GM21390 (cell line): Measurements from ENCODE around the gene NPDC1.
"Not testable (repeated sequence)": the region's sequence is repeated elsewhere in the genome, so short reads cannot be mapped to it uniquely, and the experiment has no call there.

Experiments used
- ATAC-seq: cut with Tn5 transposase; IDR thresholded peaks from one replicate; pipeline ENCODE4 v1.9.1; 2021; ENCODE audit not compliant: unreplicated experiment

The NPDC1 gene

DNA sequence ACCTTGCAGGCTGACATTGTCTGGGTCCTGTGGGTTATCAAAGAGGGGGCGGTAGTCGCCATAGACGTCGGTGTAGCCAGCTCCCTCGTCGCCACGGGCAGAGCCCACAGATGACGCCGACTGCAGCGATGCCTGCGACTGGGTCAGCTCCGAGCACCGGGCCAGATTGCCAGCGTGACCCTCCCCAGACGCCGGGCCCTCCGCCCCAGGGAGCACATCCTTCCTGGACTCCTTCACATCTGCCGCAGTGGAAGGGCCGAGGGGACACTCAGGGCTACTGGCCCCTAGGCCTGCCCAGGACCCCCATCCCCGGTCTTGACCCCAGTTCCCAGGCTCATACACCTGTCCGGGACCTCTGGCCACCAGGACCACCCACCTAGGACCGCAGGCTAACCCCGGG is 31.8 kb downstream of the NPDC1 start:
- no peak for ATAC-seq

DNA sequence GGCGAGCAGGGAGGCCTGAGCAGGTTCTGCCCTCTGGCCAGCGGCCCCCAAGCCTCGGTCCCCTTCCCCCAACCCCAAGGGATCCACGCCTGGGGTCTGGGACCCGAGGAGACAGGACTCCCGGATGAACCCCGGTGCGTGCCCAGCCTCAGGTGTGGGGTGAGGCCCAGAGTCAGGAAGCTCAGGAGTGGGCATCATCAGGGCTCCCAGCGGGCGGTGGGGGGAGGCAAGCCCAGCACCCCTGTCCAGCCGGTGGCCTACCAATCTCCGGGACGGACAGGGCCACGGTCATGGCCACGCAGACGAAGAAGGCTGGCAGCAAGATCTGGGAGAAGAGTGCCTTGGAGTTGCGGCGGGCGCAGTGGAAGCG is 32.4 kb downstream of the NPDC1 start:
- no peak for ATAC-seq

DNA sequence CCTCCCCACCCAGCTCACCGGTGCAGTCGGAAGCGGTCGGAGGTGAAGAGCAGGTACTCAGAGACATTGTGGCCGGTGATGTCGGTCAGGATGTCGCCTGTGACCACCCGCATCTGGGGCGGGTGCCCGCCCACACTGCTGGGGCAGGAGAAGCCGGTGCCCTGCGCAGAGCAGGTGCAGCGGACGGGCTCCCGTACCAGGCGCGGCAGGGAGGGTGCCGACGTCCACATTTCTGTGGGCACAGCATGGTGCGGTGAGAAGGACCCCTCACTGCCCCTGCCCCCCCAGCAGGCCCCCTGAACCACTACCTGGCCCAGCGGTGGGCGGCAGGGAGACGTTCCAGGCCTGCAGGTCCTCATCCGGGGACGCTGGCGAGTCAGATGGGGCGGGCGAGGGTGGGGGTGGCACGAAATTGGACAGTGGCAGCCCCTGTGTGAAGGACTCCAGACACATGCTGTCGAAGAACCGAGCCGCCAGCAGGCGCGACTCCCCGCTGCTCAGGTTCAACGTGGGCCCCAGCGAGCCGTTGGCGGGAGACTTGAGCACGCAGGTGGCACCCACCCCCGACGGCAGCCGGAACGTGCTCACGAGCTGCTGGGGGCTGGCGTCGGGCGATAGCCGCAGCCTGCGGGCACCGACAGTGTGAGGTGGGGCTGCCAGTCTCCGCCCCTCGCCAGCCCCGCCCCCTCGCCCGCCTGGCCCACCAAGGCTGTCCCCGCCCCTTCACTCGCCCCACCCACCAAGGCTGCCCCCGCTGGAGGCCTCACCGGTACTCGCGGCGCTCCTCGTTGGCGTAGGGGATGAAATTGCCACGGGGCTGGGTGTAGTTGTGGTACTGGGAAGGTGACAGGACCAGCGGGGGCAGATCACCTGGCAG is 33.0 kb downstream of the NPDC1 start:
- ATAC-seq = no peak

DNA sequence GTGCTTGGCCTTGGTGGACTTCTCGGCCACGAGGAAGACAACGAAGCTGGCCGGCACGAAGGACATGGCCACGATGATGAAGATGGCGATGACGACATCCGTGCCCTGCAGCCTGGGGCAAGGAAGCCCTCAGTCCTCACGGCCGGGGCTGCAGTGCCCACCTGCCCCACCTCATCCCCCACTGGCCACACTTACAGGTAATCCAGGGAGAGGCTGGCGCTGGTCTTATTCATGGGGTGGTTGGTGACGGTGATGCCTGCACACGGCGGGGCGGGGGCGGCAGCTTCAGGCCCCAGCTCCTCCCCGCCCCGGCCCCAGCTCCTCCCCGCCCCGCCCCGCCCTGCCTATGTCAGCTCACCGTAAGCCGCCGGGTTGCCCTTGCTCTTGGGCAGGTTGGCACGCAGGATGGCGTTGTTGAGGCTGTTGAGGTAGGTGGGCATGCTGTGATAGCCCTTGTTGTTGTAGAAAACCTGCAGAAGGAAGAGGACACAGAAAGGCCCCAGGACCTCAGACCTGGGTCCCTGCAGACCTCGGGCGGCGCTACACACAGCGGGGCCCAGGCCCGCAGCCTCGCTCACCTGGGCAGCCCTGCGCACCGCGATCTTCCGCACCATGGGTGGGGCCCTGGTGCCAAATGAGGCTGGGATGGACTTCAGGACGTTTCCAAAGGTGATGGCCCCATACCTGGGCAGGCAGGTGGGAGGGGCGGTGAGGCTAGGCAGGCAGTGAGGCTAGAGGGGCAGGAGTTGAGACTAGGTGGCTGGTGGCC is 33.9 kb downstream of the NPDC1 start:
- no peak for ATAC-seq

GRCh38 chr9:137011156-137011555 is 34.8 kb downstream of the NPDC1 start:
- no peak for ATAC-seq

GRCh38 chr9:137009938-137010732 is 35.8 kb downstream of the NPDC1 start:
- no peak for ATAC-seq

- no peak for ATAC-seq
Observed at GRCh38 chr9:137009217-137009616, 36.8 kb downstream of the NPDC1 start.

DNA sequence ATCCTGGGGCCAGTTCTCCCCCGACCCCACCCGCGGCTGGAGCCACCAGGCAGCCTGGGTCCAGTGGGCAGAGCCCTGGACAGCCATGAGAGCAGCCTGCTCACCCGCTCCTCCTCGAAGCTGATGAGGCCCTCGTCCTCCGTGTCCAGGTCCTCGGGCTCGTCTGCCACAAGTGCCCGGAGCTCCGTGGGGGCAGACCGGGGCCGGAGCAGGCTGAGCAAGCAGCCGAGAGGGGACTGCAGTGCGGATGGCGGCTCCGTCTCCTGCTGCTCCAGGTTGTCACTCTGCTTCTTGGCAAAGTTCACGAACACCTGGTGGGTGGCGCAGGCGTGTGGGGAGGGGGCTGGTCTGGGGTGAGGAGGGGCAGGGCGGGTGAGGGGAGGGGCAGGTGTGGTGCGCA is 37.7 kb downstream of the NPDC1 start:
- no peak for ATAC-seq

DNA sequence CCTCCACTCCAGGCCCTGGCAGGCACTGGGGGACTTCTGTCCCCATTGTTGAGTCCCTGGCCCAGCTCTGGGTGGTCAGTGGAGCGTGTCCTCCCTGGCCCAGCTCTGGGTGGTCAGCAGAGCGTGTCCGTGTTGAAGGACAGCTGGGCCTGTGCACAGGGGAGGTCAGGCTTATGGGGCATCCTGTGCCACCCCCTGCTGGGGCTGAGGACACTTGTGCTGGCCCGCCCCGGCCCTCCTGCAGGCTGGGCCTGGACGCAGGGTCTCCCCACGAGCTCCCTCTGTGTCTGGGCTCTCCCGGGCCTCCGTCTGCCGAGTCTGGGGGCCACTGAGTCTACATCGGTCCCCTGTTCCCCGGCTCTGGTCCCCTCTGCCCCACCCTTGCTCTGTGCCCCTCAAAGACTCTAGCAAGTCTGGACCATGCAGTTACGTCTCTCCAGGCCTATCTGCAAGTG is 38.1 kb downstream of the NPDC1 start:
- ATAC-seq = no peak

DNA sequence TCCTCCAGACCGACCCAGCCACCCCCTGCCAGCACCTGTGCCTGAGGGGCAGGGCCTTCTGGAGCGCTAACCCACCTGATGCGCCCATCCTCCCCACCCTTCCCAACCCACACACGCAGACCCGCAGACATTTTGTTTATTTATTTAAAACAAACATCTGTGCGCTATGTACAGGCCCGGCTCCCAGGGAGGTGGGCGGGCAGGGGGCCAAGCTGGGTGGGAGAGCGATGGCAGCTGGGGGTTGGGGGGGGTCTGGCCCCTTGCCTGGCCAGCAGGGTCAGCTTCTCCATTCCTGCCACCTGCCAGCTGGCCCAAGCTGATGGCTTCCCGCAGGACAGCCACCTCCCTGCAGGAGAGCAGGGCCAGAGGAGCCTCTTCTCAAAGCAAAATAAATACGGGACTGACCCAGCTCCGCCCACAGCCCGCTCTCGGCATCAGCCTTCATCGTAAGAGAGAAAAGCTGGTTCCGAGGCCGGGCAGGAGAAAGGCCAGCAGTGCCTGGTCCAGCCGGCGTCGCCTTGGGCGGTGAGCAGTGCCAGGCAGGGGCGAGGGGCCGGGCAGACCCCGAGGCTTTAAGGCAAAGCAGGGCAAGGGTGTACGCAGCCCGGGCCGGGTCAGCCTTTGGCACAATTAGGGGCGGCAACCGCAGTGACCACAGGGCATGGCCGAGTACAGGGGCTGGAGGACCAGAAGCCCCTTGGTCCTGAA is 38.7 kb downstream of the NPDC1 start:
- ATAC-seq = no peak

DNA sequence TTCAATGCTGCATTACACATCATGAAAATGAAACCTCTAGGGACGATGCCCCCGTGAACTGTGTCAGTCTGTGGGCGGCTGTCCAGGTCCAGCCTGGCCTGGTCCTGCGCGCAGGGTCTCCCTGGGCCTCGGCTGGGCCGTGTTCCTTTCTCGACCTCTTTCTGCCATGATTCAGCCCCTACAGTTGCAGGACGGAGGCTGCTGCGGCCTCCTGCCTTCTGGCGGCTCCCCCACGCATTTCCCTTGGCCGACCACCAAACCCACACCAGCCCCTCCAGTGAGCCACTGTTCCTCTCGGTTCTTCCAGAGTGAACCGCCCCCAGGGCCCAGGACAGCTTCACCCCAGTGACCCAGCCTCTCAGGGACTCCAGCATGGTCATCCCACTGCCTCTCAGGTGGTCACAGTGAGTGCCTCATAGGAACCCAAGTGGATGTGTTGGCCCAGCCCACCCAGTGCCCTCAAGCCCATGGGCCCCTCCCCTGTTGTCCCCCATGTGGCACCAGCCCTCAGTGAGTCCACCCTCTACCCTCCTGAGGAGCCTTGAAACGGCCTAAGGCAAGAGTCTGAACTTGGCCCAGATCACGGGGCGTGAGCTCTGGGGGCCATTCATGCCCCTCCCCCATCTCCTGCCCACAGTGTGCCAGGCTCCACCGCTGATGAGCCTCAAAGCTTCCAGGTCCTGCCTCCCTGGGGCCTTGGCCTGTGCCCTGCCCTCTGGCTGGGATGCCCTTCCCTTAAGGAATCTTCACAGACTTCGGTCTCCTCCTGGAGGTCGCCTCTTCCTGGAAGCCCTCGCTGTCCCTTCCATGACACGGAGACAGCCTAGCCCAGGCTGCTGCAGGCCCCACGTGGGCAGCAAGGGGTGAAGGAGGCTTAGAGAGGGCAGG is 39.6 kb downstream of the NPDC1 start:
- ATAC-seq = no peak

DNA sequence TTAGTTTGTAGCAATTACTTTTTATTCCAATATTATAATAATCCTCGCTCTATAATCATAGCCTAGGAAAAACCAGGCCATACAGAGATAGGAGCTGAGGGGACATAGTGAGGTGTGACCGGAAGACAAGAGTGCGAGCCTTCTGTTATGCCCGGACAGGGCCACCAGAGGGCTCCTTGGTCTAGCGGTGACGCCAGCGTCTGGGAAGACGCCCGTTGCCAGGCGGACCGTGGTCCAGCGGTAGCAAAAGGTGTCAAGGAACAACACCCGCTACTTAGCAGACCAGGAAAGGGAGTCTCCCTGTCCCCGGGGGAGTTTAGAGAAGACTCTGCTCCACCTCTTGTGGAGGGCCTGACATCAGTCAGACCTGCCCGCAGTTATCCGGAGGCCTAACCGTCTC is 41.7 kb downstream of the NPDC1 start:
- ATAC-seq = not testable (repeated sequence)

DNA sequence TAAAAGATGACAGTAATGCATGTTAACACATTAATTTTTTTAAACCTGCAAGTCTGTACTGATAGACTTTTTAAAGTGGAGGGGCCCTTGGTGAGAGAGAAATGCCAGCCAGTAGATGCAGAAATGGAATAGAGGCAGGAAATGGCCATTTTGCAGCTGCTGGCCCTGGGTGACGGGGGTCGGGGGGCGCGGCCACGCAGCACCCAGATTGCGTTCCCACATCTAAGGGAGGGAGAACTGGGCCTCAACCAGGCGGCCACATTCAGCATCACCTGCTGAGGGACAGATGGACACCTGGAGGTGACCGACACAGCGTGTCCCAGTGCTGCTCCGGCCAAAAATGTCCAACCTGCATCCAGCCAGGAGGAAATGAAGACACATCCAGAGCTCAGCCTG is 43.3 kb downstream of the NPDC1 start:
- no peak for ATAC-seq

GRCh38 chr9:137001857-137002645 is 43.9 kb downstream of the NPDC1 start:
- ATAC-seq = no peak

GRCh38 chr9:137000177-137000930 is 45.6 kb downstream of the NPDC1 start:
- peak; percentile 62 for ATAC-seq

GRCh38 chr9:136997830-136998234 is 48.1 kb downstream of the NPDC1 start:
- ATAC-seq = no peak

DNA sequence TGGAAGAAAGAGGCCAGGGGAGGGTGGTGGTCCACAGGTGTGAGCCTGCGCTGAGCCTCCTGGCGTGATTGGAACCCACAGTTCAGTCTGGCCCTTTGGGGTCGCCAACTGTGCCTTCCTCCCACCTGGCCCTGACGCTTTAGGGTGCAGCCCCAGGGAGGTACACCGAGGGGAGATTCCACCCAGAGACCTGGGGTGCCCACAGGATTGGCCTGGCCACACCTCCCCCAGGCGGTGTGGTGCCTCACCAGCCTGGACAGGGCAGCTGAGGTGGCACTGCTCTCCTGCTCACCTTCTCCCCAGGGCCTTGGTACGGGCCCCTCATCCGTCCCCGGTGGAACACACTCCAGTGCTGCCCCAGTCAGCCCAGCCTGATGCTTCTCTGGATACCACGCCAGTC is 48.6 kb downstream of the NPDC1 start:
- no peak for ATAC-seq
